NCI-H1092 treated with DMSO at 0.1 percent for 48 hours (cell line): ENCODE results near the gene UGT1A1.

ENCODE experiments used
- DNase-seq: peaks from one replicate; lab custom pipeline; 2025; lab: John Stamatoyannopoulos, UW

Gene UGT1A1

GRCh38 chr2:233817995-233818638 is 58.0 kb downstream of the UGT1A1 start:
- DNase-seq, result no peak

GRCh38 chr2:233818639-233819621 is 58.9 kb downstream of the UGT1A1 start:
- no peak for DNase-seq

- DNase-seq, result no peak
These were observed 60.1 kb downstream of the UGT1A1 start for GRCh38 chr2:233819884-233820773.

GRCh38 chr2:233820774-233821105 is 60.7 kb downstream of the UGT1A1 start:
- DNase-seq, result no peak

GRCh38 chr2:233821196-233821595 is 61.1 kb downstream of the UGT1A1 start:
- no peak for DNase-seq

- DNase-seq, result no peak
These were observed 61.6 kb downstream of the UGT1A1 start for GRCh38 chr2:233821709-233822100.

- no peak for DNase-seq
These were observed 62.2 kb downstream of the UGT1A1 start for GRCh38 chr2:233822101-233822771.
